ENCODE data around the gene ZNF12.

Gene ZNF12

GRCh38 chr7:6654113-6654841, 52.5 kb downstream of the ZNF12 start:
- no peak overlapping the region for H3K4me3 ChIP-seq (ENCODE audit: low read length)
- WGBS (ENCODE audit: insufficient coverage, insufficient read length): no CpG with 5 or more reads among the region's 94 CpGs
- H3K27me3 ChIP-seq (ENCODE audit: control insufficient read depth, insufficient read depth, low read length): no peaks in the 10 kb centered on the region
- DNase-seq (ENCODE audit: low read depth, low spot score): no peak
- no peak overlapping the region for H3K27ac ChIP-seq (ENCODE audit: low read length)
- H3K4me1 ChIP-seq (ENCODE audit: control insufficient read depth, insufficient read depth, low read length): peaks cover 1% of the 10 kb centered on the region; the same call in 1 of the 2 replicates
- peaks cover 2% of the 10 kb centered on the region; the same call in 1 of the 2 replicates for H3K9me3 ChIP-seq (ENCODE audit: control insufficient read depth, insufficient read depth, low read length)
- H3K36me3 ChIP-seq (ENCODE audit: control insufficient read depth, insufficient read depth, low read length): peaks cover 20% of the 10 kb centered on the region

DNA sequence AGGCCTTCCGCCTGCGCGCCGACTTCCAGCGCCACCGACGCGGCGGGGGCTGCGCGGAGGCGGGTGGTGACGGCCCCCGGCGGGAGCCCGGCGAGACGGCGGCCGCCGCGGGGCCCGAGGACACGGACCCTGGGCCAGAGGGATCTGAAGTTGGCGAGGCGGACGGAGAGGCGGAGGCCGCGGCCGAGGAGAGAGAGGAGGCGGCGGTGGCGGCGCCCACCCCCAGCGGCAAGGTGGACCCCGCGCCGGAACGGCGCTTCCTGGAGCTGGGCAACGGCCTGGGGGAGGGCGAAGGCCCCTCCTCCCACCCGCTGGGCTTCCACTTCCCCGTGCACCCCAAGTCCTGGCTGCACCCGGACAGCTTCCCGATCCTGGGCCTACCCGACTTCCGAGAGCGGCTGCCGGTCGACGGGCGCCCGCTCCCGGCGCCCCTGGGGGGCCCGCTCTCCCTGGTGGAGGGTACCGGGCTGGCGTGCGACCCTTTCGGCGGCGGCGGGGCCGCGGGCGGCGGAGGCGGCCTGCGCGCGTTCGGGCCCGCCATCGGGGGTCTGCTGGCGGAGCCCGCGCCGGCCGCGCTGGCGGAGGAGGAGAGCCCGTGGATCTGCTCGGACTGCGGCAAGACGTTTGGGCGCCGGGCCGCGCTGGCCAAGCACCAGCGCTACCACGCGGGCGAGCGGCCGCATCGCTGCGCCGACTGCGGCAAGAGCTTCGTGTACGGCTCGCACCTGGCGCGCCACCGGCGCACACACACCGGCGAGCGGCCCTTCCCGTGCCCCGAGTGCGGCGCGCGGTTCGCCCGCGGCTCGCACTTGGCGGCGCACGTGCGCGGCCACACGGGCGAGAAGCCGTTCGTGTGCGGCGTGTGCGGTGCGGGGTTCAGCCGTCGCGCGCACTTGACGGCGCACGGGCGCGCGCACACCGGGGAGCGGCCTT, 53.4 kb downstream of the ZNF12 start:
- no peak for DNase-seq (ENCODE audit: low read depth, low spot score)
- Histone ChIP-seq H3K4me3 (ENCODE audit: low read length) (no peak overlapping the region), H3K4me1 (ENCODE audit: control insufficient read depth, insufficient read depth, low read length) (no peaks in the 10 kb centered on the region; the same call in 1 of the 2 replicates), H3K27ac (ENCODE audit: low read length) (no peak overlapping the region), H3K36me3 (ENCODE audit: control insufficient read depth, insufficient read depth, low read length) (peaks cover 20% of the 10 kb centered on the region), H3K27me3 (ENCODE audit: control insufficient read depth, insufficient read depth, low read length) (no peaks in the 10 kb centered on the region), H3K9me3 (ENCODE audit: control insufficient read depth, insufficient read depth, low read length) (peaks cover 2% of the 10 kb centered on the region; the same call in 1 of the 2 replicates)
- no CpG with 5 or more reads among the region's 146 CpGs for WGBS (ENCODE audit: insufficient coverage, insufficient read length)

GRCh38 chr7:6652446-6653011, 54.2 kb downstream of the ZNF12 start:
- DNase-seq (ENCODE audit: low read depth, low spot score): no peak
- no peak overlapping the region; the same call in 1 of the 2 replicates for H3K4me3 ChIP-seq (ENCODE audit: low read length)
- no CpG with 5 or more reads among the region's 75 CpGs for WGBS (ENCODE audit: insufficient coverage, insufficient read length)
- no peaks in the 10 kb centered on the region; the same call in 1 of the 2 replicates for H3K4me1 ChIP-seq (ENCODE audit: control insufficient read depth, insufficient read depth, low read length)
- H3K27me3 ChIP-seq (ENCODE audit: control insufficient read depth, insufficient read depth, low read length): no peaks in the 10 kb centered on the region
- peaks cover 20% of the 10 kb centered on the region for H3K36me3 ChIP-seq (ENCODE audit: control insufficient read depth, insufficient read depth, low read length)
- no peak overlapping the region for H3K27ac ChIP-seq (ENCODE audit: low read length)
- peaks cover 2% of the 10 kb centered on the region; the same call in 1 of the 2 replicates for H3K9me3 ChIP-seq (ENCODE audit: control insufficient read depth, insufficient read depth, low read length)

GRCh38 chr7:6651851-6652445, 54.8 kb downstream of the ZNF12 start:
- H3K4me3 ChIP-seq (ENCODE audit: low read length): no peak overlapping the region
- H3K27me3 ChIP-seq (ENCODE audit: control insufficient read depth, insufficient read depth, low read length): no peaks in the 10 kb centered on the region
- no peak overlapping the region for H3K27ac ChIP-seq (ENCODE audit: low read length)
- peaks cover 2% of the 10 kb centered on the region; the same call in 1 of the 2 replicates for H3K9me3 ChIP-seq (ENCODE audit: control insufficient read depth, insufficient read depth, low read length)
- peaks cover 20% of the 10 kb centered on the region for H3K36me3 ChIP-seq (ENCODE audit: control insufficient read depth, insufficient read depth, low read length)
- DNase-seq (ENCODE audit: low read depth, low spot score): no peak
- no peaks in the 10 kb centered on the region; the same call in 1 of the 2 replicates for H3K4me1 ChIP-seq (ENCODE audit: control insufficient read depth, insufficient read depth, low read length)
- no CpG with 5 or more reads among the region's 32 CpGs for WGBS (ENCODE audit: insufficient coverage, insufficient read length)

GRCh38 chr7:6650521-6651011, 56.2 kb downstream of the ZNF12 start:
- no peak for DNase-seq (ENCODE audit: low read depth, low spot score)
- no peaks in the 10 kb centered on the region; the same call in 1 of the 2 replicates for H3K4me1 ChIP-seq (ENCODE audit: control insufficient read depth, insufficient read depth, low read length)
- H3K27me3 ChIP-seq (ENCODE audit: control insufficient read depth, insufficient read depth, low read length): no peaks in the 10 kb centered on the region
- peaks cover 20% of the 10 kb centered on the region for H3K36me3 ChIP-seq (ENCODE audit: control insufficient read depth, insufficient read depth, low read length)
- no CpG with 5 or more reads among the region's 12 CpGs for WGBS (ENCODE audit: insufficient coverage, insufficient read length)
- peaks cover 2% of the 10 kb centered on the region; the same call in 1 of the 2 replicates for H3K9me3 ChIP-seq (ENCODE audit: control insufficient read depth, insufficient read depth, low read length)
- no peak overlapping the region for H3K4me3 ChIP-seq (ENCODE audit: low read length)
- no peak overlapping the region for H3K27ac ChIP-seq (ENCODE audit: low read length)

DNA sequence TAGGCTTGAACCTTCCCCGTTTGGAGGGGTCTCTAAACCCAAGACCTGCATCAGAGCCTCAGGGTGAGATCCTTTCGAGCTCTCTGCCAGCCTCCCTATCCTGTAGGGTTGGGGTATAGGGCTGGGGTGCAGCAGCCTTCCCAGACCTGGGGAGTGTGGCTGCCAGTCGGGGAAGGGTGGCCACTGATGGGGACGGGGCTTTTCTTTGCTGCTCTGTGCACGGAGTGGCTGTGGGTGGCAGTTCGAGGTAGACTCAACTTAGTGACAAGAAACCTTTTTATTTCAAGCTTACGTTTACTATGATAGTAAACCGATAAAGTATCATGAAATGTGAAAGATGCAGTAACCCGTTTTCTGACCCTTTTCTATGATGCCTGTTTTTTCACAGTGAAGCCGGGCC, 56.7 kb downstream of the ZNF12 start:
- H3K9me3 ChIP-seq (ENCODE audit: control insufficient read depth, insufficient read depth, low read length): peaks cover 2% of the 10 kb centered on the region; the same call in 1 of the 2 replicates

GRCh38 chr7:6649241-6649961, 57.3 kb downstream of the ZNF12 start:
- Histone ChIP-seq H3K4me3 (ENCODE audit: low read length) (no peak overlapping the region), H3K27me3 (ENCODE audit: control insufficient read depth, insufficient read depth, low read length) (no peaks in the 10 kb centered on the region), H3K9me3 (ENCODE audit: control insufficient read depth, insufficient read depth, low read length) (peaks cover 2% of the 10 kb centered on the region; the same call in 1 of the 2 replicates), H3K4me1 (ENCODE audit: control insufficient read depth, insufficient read depth, low read length) (no peaks in the 10 kb centered on the region; the same call in 1 of the 2 replicates), H3K36me3 (ENCODE audit: control insufficient read depth, insufficient read depth, low read length) (peaks cover 20% of the 10 kb centered on the region), H3K27ac (ENCODE audit: low read length) (no peak overlapping the region)
- DNase-seq (ENCODE audit: low read depth, low spot score): no peak
- WGBS (ENCODE audit: insufficient coverage, insufficient read length): no CpG with 5 or more reads among the region's 13 CpGs

More for the DNA sequence above, 56.7 kb downstream of the ZNF12 start:
- Histone ChIP-seq H3K4me3 (ENCODE audit: low read length) (no peak overlapping the region), H3K36me3 (ENCODE audit: control insufficient read depth, insufficient read depth, low read length) (peaks cover 20% of the 10 kb centered on the region), H3K27me3 (ENCODE audit: control insufficient read depth, insufficient read depth, low read length) (no peaks in the 10 kb centered on the region), H3K4me1 (ENCODE audit: control insufficient read depth, insufficient read depth, low read length) (no peaks in the 10 kb centered on the region; the same call in 1 of the 2 replicates), H3K27ac (ENCODE audit: low read length) (no peak overlapping the region)
- DNase-seq (ENCODE audit: low read depth, low spot score): no peak
- no CpG with 5 or more reads among the region's 10 CpGs for WGBS (ENCODE audit: insufficient coverage, insufficient read length)

GRCh38 chr7:6648815-6649104, 58.0 kb downstream of the ZNF12 start:
- Histone ChIP-seq H3K4me3 (ENCODE audit: low read length) (no peak overlapping the region), H3K4me1 (ENCODE audit: control insufficient read depth, insufficient read depth, low read length) (no peaks in the 10 kb centered on the region; the same call in 1 of the 2 replicates), H3K27me3 (ENCODE audit: control insufficient read depth, insufficient read depth, low read length) (no peaks in the 10 kb centered on the region), H3K27ac (ENCODE audit: low read length) (no peak overlapping the region), H3K36me3 (ENCODE audit: control insufficient read depth, insufficient read depth, low read length) (peaks cover 15% of the 10 kb centered on the region), H3K9me3 (ENCODE audit: control insufficient read depth, insufficient read depth, low read length) (peaks cover 2% of the 10 kb centered on the region; the same call in 1 of the 2 replicates)
- DNase-seq (ENCODE audit: low read depth, low spot score): no peak
- WGBS (ENCODE audit: insufficient coverage, insufficient read length): no CpG with 5 or more reads among the region's 5 CpGs

DNA sequence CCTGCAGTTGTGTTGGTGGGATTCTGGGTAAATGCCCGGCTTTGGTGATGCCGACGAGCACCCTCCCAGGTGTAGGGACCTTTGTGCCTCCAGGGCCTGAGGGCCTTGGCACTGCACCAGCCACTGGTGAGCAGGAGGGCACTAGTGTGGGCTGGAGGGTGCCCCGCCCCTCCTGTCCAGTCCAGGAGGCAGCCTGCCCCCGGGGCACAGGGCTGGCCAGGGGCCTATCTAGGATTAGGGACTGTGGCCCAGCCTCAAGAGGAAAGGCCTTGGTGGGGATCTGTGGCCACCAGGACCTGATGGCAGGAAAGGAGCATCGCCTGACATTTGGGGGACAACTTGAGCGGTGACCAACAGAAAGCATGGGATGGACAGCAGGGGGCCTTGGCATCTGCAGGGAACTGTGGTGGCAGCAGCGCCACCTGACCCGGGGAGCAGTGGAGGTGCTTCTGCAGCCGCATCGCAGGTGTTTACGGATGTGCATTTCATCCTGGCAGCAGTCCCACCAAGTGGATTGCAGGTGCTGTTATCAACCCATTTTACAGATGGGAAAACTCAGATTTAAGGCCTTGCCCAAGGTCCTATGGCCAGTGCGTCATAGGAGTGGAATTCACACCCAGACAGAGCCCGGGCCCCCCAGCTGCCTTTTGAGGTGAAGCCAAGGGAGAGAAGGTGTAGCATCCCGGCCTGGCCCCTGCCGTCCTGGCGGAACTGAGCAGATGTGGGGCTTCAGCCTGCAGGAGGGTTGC, 58.5 kb downstream of the ZNF12 start:
- WGBS (ENCODE audit: insufficient coverage, insufficient read length): no CpG with 5 or more reads among the region's 17 CpGs
- no peaks in the 10 kb centered on the region for H3K27me3 ChIP-seq (ENCODE audit: control insufficient read depth, insufficient read depth, low read length)
- H3K36me3 ChIP-seq (ENCODE audit: control insufficient read depth, insufficient read depth, low read length): peaks cover 13% of the 10 kb centered on the region

More for the DNA sequence above, 58.5 kb downstream of the ZNF12 start:
- DNase-seq (ENCODE audit: low read depth, low spot score): no peak
- Histone ChIP-seq H3K4me1 (ENCODE audit: control insufficient read depth, insufficient read depth, low read length) (no peaks in the 10 kb centered on the region), H3K4me3 (ENCODE audit: low read length) (no peak overlapping the region), H3K9me3 (ENCODE audit: control insufficient read depth, insufficient read depth, low read length) (peaks cover 2% of the 10 kb centered on the region; the same call in 1 of the 2 replicates), H3K27ac (ENCODE audit: low read length) (no peak overlapping the region)

Data from iPS DF 6.9 (cell line).